ENCODE results near the gene OR14A16.

DNA sequence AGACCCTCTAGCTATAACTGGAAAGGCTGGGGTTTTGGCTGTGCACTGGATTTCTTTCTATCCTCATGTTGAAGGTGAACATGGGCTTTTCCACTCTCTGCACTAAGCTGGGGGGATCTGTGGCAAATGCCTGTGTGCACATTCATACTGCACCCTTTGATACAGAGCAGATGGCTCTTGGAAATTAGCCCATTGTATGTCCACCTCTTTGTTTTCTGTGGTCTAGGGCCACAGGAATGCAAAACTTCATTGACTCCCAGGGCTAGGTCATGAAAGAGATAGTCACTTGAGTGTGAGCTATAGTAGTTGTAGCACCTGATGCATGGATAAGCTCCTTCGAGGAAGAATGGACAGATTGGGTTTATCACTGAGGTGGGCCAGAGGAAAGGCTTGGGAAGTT lies 5.7 kb upstream of the OR14A16 start:
- TF ChIP-seq GATA2 (IDR thresholded peaks at IDR 0.05; ENCODE audit: low read depth, low read length) (no peak), GATA3 (IDR thresholded peaks at IDR 0.05; ENCODE audit: low read depth, low read length) (no peak)
